T-helper 22 cell (primary cell): ENCODE results near the gene FGD2.
"Not testable (repeated sequence)": the region's sequence is repeated elsewhere in the genome, so short reads cannot be mapped to it uniquely, and the experiment has no call there.

Source experiments
- DNase-seq: peaks from one replicate; pipeline ENCODE4 v3.0.0-alpha.2; 2020; ENCODE audit warnings: low read depth

The FGD2 gene

GRCh38 chr6:36971921-36972673, 33.4 kb upstream of the FGD2 start:
- DNase-seq: no peak

- no peak for DNase-seq
Observed at GRCh38 chr6:36973190-36973589, 32.3 kb upstream of the FGD2 start.

GRCh38 chr6:36973647-36974046, 31.8 kb upstream of the FGD2 start:
- no peak for DNase-seq

GRCh38 chr6:36975231-36976006, 30.0 kb upstream of the FGD2 start:
- no peak for DNase-seq

- no peak for DNase-seq
Observed at GRCh38 chr6:36976007-36976264, 29.5 kb upstream of the FGD2 start.

- DNase-seq: no peak
Observed at GRCh38 chr6:36976509-36976908, 28.9 kb upstream of the FGD2 start.

- no peak for DNase-seq
Observed at GRCh38 chr6:36976931-36977330, 28.5 kb upstream of the FGD2 start.

- DNase-seq: no peak
Observed at GRCh38 chr6:36977470-36977941, 27.9 kb upstream of the FGD2 start.

GRCh38 chr6:36978421-36979346, 26.8 kb upstream of the FGD2 start:
- no peak for DNase-seq

GRCh38 chr6:36979347-36979742, 26.1 kb upstream of the FGD2 start:
- DNase-seq: no peak

- no peak for DNase-seq
Observed at GRCh38 chr6:36980129-36980528, 25.3 kb upstream of the FGD2 start.

GRCh38 chr6:36980876-36981619, 24.4 kb upstream of the FGD2 start:
- no peak for DNase-seq

GRCh38 chr6:36983538-36983937, 21.9 kb upstream of the FGD2 start:
- no peak for DNase-seq

GRCh38 chr6:36984581-36985416, 20.7 kb upstream of the FGD2 start:
- DNase-seq: peak; percentile 68

- DNase-seq: no peak
Observed at GRCh38 chr6:36985417-36985807, 20.0 kb upstream of the FGD2 start.

GRCh38 chr6:36985808-36986703, 19.4 kb upstream of the FGD2 start, which contains the start of gene MTCH1:
MTCH1 (minus strand) TSS chr6:36986196; CDS start chr6:36986173, 23 bp downstream.
- peak; percentile 80 for DNase-seq

- no peak for DNase-seq
Observed at GRCh38 chr6:36986704-36987047, 18.8 kb upstream of the FGD2 start.

- no peak for DNase-seq
Observed at GRCh38 chr6:36989264-36989663, 16.2 kb upstream of the FGD2 start.

GRCh38 chr6:36990401-36990800, 15.1 kb upstream of the FGD2 start:
- not testable (repeated sequence) for DNase-seq
